Type B pancreatic cell (in vitro differentiated cells): Measurements from ENCODE around the gene CFAP221. TPM values are rescaled to one million over a fixed set of nuclear protein-coding genes. Genes with fewer than 3 reads are reported as not detected.

Source experiments
- DNase-seq: peaks from one replicate; pipeline ENCODE4 v3.0.0; 2021; ENCODE audit warnings: mixed read lengths; ENCODE audit not compliant: unreplicated experiment; ENCODE audit errors: extremely low spot score
- H3K27ac Mint-ChIP-seq: 2 replicates; pipeline ENCODE4 v1.8.0; 2021; ENCODE audit warnings: mild to moderate bottlenecking, mixed read lengths
- H3K27me3 Mint-ChIP-seq: 2 replicates; pipeline ENCODE4 v1.8.0; 2021; ENCODE audit warnings: mixed read lengths
- H3K36me3 Mint-ChIP-seq: 2 replicates; pipeline ENCODE4 v1.8.0; 2021; ENCODE audit warnings: mixed read lengths
- H3K4me1 Mint-ChIP-seq: one replicate; pipeline ENCODE4 v1.8.0; 2021; ENCODE audit warnings: mixed read lengths; ENCODE audit not compliant: unreplicated experiment
- H3K4me3 Mint-ChIP-seq: 2 replicates; pipeline ENCODE4 v1.8.0; 2021; ENCODE audit warnings: mild to moderate bottlenecking, mixed read lengths
- H3K9me3 Mint-ChIP-seq: 2 replicates; pipeline ENCODE4 v1.8.0; 2021; ENCODE audit warnings: mixed read lengths
- total RNA-seq: library from RNA; stranded (reverse); gene quantifications from 2 replicates; pipeline ENCODE4 v1.2.1, GENCODE V29; 2021; ENCODE audit warnings: low replicate concordance
- TF ChIP-seq, protein P1 (sequence below): fragments of 200-600 bp; sonication (generic); conservative IDR thresholded peaks from 2 replicates; pipeline ENCODE4 v1.5.0; 2021; ENCODE audit warnings: antibody characterized with exemption, mild to moderate bottlenecking

CFAP221 gene
- total RNA-seq, 1 donor from 2014 or later, result 4.8 TPM

DNA sequence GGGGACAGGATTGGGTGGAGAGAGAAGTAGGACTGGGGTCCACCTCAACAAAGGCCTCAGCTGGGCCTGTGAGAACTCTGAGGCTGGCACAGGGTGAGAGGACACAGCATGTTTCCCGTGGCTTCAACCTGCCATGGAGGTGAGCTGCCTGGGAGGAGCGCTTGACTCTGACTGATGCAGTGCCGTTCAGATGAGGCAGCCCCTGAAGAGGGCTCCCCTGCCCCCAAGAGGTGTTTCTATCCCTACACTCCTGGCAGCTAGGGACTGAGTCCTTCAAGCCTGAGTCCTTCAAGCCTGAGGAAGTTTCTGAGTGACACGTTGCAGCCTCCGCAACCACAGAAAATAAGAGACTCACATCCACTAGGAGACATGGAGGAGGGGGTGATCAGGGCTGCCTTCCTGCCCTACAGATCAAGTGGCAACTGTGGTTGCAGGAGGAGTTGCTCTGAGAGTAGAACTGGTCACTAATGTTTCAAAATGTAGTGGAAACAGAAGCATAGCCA lies 85.1 kb downstream of the CFAP221 start:
- Mint-ChIP-seq H3K36me3 (no peaks in the 10 kb centered on the region), H3K4me1 (no peaks in the 10 kb centered on the region), H3K27ac (no peak overlapping the region), H3K4me3 (no peak overlapping the region), H3K9me3 (no peaks in the 10 kb centered on the region), H3K27me3 (no peaks in the 10 kb centered on the region)
- no peak for DNase-seq
- TF ChIP-seq, protein P1, sequence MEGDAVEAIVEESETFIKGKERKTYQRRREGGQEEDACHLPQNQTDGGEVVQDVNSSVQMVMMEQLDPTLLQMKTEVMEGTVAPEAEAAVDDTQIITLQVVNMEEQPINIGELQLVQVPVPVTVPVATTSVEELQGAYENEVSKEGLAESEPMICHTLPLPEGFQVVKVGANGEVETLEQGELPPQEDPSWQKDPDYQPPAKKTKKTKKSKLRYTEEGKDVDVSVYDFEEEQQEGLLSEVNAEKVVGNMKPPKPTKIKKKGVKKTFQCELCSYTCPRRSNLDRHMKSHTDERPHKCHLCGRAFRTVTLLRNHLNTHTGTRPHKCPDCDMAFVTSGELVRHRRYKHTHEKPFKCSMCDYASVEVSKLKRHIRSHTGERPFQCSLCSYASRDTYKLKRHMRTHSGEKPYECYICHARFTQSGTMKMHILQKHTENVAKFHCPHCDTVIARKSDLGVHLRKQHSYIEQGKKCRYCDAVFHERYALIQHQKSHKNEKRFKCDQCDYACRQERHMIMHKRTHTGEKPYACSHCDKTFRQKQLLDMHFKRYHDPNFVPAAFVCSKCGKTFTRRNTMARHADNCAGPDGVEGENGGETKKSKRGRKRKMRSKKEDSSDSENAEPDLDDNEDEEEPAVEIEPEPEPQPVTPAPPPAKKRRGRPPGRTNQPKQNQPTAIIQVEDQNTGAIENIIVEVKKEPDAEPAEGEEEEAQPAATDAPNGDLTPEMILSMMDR, result no peak

DNA sequence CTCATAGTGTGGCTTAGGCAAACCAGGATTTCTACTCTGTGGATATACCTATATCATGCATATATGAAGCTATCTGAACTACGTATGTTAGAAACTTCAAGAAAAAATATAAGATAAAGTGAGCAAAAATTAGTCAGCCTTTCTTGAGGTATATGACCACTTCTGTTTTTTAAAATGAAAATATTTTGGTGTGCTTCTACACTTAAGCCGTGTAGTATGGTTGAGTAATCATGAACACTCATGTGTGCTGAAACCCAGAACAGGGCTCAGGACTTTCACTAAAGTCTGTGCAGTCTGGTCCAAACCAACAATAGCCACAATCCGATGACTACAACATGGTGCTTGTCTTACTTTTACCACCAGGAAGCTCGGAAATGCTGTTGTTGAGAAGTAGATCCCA lies 85.9 kb downstream of the CFAP221 start:
- Mint-ChIP-seq H3K27ac (no peak overlapping the region), H3K4me1 (no peaks in the 10 kb centered on the region), H3K4me3 (no peak overlapping the region), H3K9me3 (no peaks in the 10 kb centered on the region), H3K27me3 (no peaks in the 10 kb centered on the region), H3K36me3 (no peaks in the 10 kb centered on the region)
- TF ChIP-seq, protein P1, result no peak
- no peak for DNase-seq

DNA sequence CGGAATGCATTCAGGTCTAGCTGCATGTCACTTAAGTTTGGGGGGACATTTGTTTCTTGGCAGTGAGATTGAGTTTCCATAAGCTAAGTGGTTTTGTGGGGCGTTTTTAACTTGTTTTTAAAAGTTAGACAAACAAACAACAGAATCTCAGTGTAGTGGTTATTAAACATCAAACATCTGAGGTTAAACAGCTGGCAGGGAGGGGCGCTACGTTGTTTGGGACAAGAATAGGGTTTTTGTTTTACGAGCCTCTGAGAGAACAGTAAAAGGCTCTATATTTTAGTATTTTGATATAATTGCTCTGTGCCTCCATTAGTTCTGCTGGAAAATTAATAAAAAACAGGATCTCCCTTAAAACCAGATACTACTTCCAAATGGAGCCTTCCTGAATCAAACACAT lies 93.1 kb downstream of the CFAP221 start:
- H3K27ac Mint-ChIP-seq, result no peak overlapping the region
- H3K4me1 Mint-ChIP-seq, result peaks cover 26% of the 10 kb centered on the region
- H3K36me3 Mint-ChIP-seq, result no peaks in the 10 kb centered on the region
- no peak for DNase-seq
- H3K9me3 Mint-ChIP-seq, result no peaks in the 10 kb centered on the region
- TF ChIP-seq, protein P1, result no peak
- H3K27me3 Mint-ChIP-seq, result peaks cover 18% of the 10 kb centered on the region
- H3K4me3 Mint-ChIP-seq, result no peak overlapping the region

DNA sequence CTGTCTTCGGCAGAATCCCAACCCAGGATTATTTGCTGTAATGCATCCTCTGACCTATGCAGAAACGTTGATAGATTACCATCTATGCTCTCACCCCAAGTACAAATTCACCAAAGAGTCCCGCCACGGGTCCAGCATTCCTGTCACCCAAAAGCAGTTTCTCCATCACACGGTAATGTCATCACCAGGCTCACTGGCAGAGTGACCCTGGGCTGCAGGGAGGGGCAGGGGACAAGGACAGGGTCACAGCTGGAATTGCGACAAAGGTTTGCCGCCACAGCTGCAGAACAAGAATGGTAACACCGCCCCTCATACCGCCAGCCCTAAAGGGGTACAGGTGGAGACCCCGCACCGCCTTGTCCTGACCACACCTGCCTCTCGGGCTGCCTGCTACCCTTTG lies 94.0 kb downstream of the CFAP221 start:
- Mint-ChIP-seq H3K4me3 (no peak overlapping the region), H3K4me1 (peaks cover 26% of the 10 kb centered on the region), H3K9me3 (no peaks in the 10 kb centered on the region), H3K27ac (no peak overlapping the region), H3K36me3 (no peaks in the 10 kb centered on the region), H3K27me3 (peaks cover 18% of the 10 kb centered on the region)
- no peak for DNase-seq
- TF ChIP-seq, protein P1, result no peak

DNA sequence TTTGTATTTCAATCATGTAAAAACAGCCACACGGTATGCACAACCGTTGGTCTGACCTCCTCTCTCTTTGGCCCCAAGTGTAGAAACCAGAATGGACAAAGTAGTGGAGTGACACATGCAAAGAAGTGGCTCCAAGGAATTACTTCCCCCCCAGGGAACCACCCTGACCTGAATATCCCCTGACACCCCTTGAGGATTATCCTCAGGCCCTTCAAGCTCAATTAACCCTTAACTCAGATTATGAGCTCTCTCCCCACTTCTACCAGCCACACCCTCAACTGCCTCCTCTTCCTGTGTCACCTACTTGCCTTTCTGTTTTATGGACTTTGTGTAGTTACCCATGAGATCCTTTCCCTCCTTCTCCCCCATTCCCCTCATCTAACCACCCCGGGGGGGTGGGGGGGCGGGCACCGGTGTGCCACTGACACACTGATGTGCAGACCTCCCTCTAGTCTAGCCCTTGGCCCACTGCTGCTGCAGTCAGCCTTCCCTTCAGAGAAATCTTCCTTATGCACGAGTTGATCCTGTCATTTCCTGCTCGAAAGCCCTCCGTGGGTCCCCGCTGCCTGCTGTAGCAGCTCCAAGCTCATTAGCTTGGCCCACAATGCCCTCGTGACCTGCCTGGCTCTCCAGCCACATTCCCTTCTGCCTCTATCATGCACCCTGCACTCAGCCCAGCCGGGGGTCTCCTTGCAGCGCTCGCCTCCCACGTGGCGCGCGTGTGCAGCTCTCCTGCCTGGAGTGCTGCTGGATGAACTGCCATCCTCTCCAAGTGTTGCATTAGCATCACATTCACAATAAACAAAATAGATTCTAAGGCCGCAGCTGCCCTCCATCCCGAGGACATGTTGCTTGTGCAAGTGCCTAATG lies 94.7 kb downstream of the CFAP221 start:
- Mint-ChIP-seq H3K36me3 (no peaks in the 10 kb centered on the region), H3K27ac (no peak overlapping the region), H3K4me3 (no peak overlapping the region), H3K27me3 (peaks cover 18% of the 10 kb centered on the region), H3K4me1 (peaks cover 26% of the 10 kb centered on the region), H3K9me3 (no peaks in the 10 kb centered on the region)
- no peak for DNase-seq
- TF ChIP-seq, protein P1, result no peak
